Measurements from ENCODE around the gene PRDM10. TPM values are rescaled to one million over a fixed set of nuclear protein-coding genes. Genes with fewer than 3 reads are reported as not detected.
"Not testable (repeated sequence)": the region's sequence is repeated elsewhere in the genome, so short reads cannot be mapped to it uniquely, and the experiment has no call there.

PRDM10 gene
- total RNA-seq, 1 donor = 8.0 TPM

DNA sequence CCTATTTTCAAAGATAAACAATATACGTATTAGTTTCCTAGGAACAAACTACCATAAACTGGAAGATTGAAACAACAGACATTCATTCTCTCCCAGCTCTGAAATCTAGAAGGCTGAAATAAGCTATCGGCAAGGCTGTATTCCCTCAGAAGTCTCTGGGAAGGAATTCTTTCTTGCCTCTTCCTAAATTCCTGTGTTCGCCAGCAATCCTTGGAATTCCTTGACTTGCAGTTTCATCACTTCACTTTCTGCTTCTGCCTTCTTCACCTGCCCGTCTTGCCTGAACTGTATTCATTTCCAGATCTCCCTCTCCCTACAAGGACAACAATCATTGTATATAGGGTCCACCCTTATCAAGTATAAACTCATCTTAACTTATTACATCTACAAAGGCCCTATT lies 17.7 kb upstream of the PRDM10 start:
- TF ChIP-seq, protein P1, sequence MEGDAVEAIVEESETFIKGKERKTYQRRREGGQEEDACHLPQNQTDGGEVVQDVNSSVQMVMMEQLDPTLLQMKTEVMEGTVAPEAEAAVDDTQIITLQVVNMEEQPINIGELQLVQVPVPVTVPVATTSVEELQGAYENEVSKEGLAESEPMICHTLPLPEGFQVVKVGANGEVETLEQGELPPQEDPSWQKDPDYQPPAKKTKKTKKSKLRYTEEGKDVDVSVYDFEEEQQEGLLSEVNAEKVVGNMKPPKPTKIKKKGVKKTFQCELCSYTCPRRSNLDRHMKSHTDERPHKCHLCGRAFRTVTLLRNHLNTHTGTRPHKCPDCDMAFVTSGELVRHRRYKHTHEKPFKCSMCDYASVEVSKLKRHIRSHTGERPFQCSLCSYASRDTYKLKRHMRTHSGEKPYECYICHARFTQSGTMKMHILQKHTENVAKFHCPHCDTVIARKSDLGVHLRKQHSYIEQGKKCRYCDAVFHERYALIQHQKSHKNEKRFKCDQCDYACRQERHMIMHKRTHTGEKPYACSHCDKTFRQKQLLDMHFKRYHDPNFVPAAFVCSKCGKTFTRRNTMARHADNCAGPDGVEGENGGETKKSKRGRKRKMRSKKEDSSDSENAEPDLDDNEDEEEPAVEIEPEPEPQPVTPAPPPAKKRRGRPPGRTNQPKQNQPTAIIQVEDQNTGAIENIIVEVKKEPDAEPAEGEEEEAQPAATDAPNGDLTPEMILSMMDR (IDR thresholded peaks at IDR 0.05; ENCODE audit: extremely low read depth, low read depth, low read length) = no peak
- Histone ChIP-seq H3K27ac (ENCODE audit: low read depth, low read length) (no peak overlapping the region), H3K4me1 (ENCODE audit: insufficient read depth, low read length) (peaks cover 13% of the 10 kb centered on the region), H2AFZ (ENCODE audit: low read length) (no peak overlapping the region), H3K9me3 (ENCODE audit: low read depth, low read length) (no peaks in the 10 kb centered on the region), H3K4me3 (ENCODE audit: insufficient read depth, low read length) (no peak overlapping the region), H3K4me2 (ENCODE audit: insufficient read depth, low read length) (no peak overlapping the region), H3K36me3 (ENCODE audit: insufficient read depth, low read length) (no peaks in the 10 kb centered on the region), H3K79me2 (ENCODE audit: insufficient read depth, low read length) (no peaks in the 10 kb centered on the region), H3K27me3 (ENCODE audit: insufficient read depth, low read length) (no peaks in the 10 kb centered on the region), H4K20me1 (ENCODE audit: insufficient read depth, low read length) (no peaks in the 10 kb centered on the region)
- no peak for DNase-seq (ENCODE audit: insufficient read length, low spot score, missing footprints)

DNA sequence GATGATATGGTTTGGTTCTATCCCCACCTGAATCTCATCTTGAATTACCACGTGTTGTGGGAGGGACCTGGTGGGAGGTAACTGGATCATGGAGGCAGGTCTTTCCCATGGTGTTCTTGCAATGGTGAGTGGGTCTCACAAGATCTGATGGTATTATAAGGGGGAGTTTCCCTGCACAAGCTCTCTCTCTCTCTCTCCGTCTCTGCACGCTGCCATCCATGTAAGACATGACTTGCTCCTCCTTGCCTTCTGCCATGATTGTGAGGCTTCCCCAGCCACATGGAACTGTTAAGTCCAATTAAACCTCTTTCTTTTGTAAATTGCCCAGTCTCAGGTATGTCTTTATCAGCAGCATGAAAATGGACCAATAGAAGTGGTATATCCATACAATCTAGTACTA lies 13.2 kb upstream of the PRDM10 start:
- not testable (repeated sequence) for H3K36me3 ChIP-seq (ENCODE audit: insufficient read depth, low read length); H3K27me3 ChIP-seq (ENCODE audit: insufficient read depth, low read length); H4K20me1 ChIP-seq (ENCODE audit: insufficient read depth, low read length); H3K4me2 ChIP-seq (ENCODE audit: insufficient read depth, low read length); H3K9me3 ChIP-seq (ENCODE audit: low read depth, low read length); H3K79me2 ChIP-seq (ENCODE audit: insufficient read depth, low read length); H2AFZ ChIP-seq (ENCODE audit: low read length); H3K27ac ChIP-seq (ENCODE audit: low read depth, low read length); H3K4me3 ChIP-seq (ENCODE audit: insufficient read depth, low read length); DNase-seq (ENCODE audit: insufficient read length, low spot score, missing footprints)
- H3K4me1 ChIP-seq (ENCODE audit: insufficient read depth, low read length) = peaks cover 12% of the 10 kb centered on the region

DNA sequence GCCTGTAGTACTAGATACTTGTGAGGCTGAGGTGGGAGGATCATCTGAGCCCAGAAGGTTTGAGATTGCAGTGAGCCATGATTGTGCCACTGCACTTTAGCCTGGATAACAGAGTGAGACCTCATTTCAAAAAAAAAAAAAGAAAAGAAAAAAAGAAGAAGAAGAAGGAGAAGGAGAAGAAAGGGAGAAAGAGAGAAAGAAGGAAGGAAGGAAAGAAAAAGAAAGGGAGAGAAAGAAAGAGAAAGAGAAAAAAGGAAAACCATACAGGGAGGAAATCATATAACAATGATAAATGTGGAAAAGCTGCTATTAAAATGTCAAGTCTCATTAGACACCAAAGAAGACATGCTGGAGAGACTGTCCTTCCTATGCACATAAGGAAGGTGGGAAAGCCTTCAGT lies 5.7 kb upstream of the PRDM10 start:
- Histone ChIP-seq H3K4me1 (ENCODE audit: insufficient read depth, low read length) (peaks cover 7% of the 10 kb centered on the region), H3K27me3 (ENCODE audit: insufficient read depth, low read length) (no peaks in the 10 kb centered on the region), H3K4me2 (ENCODE audit: insufficient read depth, low read length) (no peak overlapping the region), H2AFZ (ENCODE audit: low read length) (no peak overlapping the region), H4K20me1 (ENCODE audit: insufficient read depth, low read length) (no peaks in the 10 kb centered on the region), H3K9me3 (ENCODE audit: low read depth, low read length) (no peaks in the 10 kb centered on the region), H3K4me3 (ENCODE audit: insufficient read depth, low read length) (no peak overlapping the region), H3K36me3 (ENCODE audit: insufficient read depth, low read length) (no peaks in the 10 kb centered on the region), H3K79me2 (ENCODE audit: insufficient read depth, low read length) (no peaks in the 10 kb centered on the region), H3K27ac (ENCODE audit: low read depth, low read length) (no peak overlapping the region)
- no peak for DNase-seq (ENCODE audit: insufficient read length, low spot score, missing footprints)
- TF ChIP-seq, protein P1 (IDR thresholded peaks at IDR 0.05; ENCODE audit: extremely low read depth, low read depth, low read length) = no peak

DNA sequence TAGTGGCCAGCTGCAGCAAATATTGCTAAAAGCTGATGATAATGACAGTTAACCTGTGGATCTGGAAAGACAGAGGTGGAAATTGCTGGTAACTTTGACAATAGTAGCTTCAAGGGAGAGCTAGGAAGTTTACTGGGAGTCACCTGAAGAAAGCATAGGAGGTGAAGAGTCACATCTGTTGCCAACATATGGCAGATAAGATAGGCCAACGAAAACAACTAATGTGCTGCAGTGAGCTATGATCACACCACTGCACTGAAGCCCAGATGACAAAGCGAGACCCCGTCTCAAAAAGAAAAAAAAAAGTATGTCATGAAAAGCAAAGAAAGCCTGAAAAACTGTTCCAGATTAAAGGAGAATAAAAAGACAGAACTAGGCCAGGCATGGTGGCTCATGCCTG lies 4.3 kb upstream of the PRDM10 start:
- no peaks in the 10 kb centered on the region for H3K9me3 ChIP-seq (ENCODE audit: low read depth, low read length)

More for the DNA sequence above, 4.3 kb upstream of the PRDM10 start:
- no peak overlapping the region for H3K4me3 ChIP-seq (ENCODE audit: insufficient read depth, low read length)
- no peak overlapping the region for H2AFZ ChIP-seq (ENCODE audit: low read length)
- no peaks in the 10 kb centered on the region for H3K27me3 ChIP-seq (ENCODE audit: insufficient read depth, low read length)
- DNase-seq (ENCODE audit: insufficient read length, low spot score, missing footprints) = no peak
- H3K4me2 ChIP-seq (ENCODE audit: insufficient read depth, low read length) = no peak overlapping the region
- no peaks in the 10 kb centered on the region for H3K36me3 ChIP-seq (ENCODE audit: insufficient read depth, low read length)
- H3K79me2 ChIP-seq (ENCODE audit: insufficient read depth, low read length) = no peaks in the 10 kb centered on the region
- H3K27ac ChIP-seq (ENCODE audit: low read depth, low read length) = no peak overlapping the region
- H3K4me1 ChIP-seq (ENCODE audit: insufficient read depth, low read length) = peaks cover 7% of the 10 kb centered on the region
- no peaks in the 10 kb centered on the region for H4K20me1 ChIP-seq (ENCODE audit: insufficient read depth, low read length)
- TF ChIP-seq, protein P1 (IDR thresholded peaks at IDR 0.05; ENCODE audit: extremely low read depth, low read depth, low read length) = no peak
